Hepatocyte (in vitro differentiated cells): Measurements from ENCODE around the gene RPL27. TPM values are rescaled to one million over a fixed set of nuclear protein-coding genes. Genes with fewer than 3 reads are reported as not detected.
A peak's percentile ranks its signal among the peaks of the same experiment; 100 is the strongest.
"Not testable (repeated sequence)": the region's sequence is repeated elsewhere in the genome, so short reads cannot be mapped to it uniquely, and the experiment has no call there.

ENCODE experiments used
- DNase-seq: peaks from one replicate; pipeline ENCODE4 v3.0.0-alpha.2; 2016; ENCODE audit warnings: low spot score
- H2AFZ ChIP-seq: fragments of 200-600 bp; sonication (generic); 2 replicates; pipeline ENCODE4 v1.6.0; 2016; ENCODE audit warnings: antibody characterized with exemption, mild to moderate bottlenecking
- H3K27ac ChIP-seq: fragments of 200-600 bp; sonication (generic); 2 replicates; pipeline ENCODE4 v1.5.1; 2016; ENCODE audit warnings: mild to moderate bottlenecking
- H3K27me3 ChIP-seq: fragments of 200-600 bp; sonication (generic); 2 replicates; pipeline ENCODE4 v1.6.1; 2016
- H3K36me3 ChIP-seq: fragments of 200-600 bp; sonication (generic); replicated peaks from 2 replicates; pipeline ENCODE4 v1.5.1; 2016; ENCODE audit warnings: low read depth; ENCODE audit not compliant: insufficient read depth
- H3K4me1 ChIP-seq: fragments of 200-600 bp; sonication (generic); 2 replicates; pipeline ENCODE4 v1.5.1; 2016; ENCODE audit warnings: mild to moderate bottlenecking, moderate library complexity; ENCODE audit not compliant: insufficient read depth
- H3K4me2 ChIP-seq: fragments of 200-600 bp; sonication (generic); 2 replicates; pipeline ENCODE4 v1.6.0; 2016
- H3K4me3 ChIP-seq: fragments of 200-600 bp; sonication (generic); 2 replicates; pipeline ENCODE4 v1.5.1; 2016; ENCODE audit warnings: mild to moderate bottlenecking
- H3K79me2 ChIP-seq: fragments of 200-600 bp; sonication (generic); 2 replicates; pipeline ENCODE4 v1.6.0; 2017; ENCODE audit warnings: mild to moderate bottlenecking
- H3K9me2 ChIP-seq: fragments of 200-600 bp; sonication (generic); replicated peaks from 2 replicates; pipeline ENCODE4 v1.6.0; 2017; ENCODE audit warnings: mild to moderate bottlenecking; ENCODE audit not compliant: insufficient read depth
- H3K9me3 ChIP-seq: fragments of 200-600 bp; sonication (generic); 2 replicates; pipeline ENCODE4 v1.5.1; 2016; ENCODE audit warnings: low read depth, mild to moderate bottlenecking
- H4K20me1 ChIP-seq: fragments of 200-600 bp; sonication (generic); 2 replicates; pipeline ENCODE4 v1.6.0; 2016; ENCODE audit warnings: mild to moderate bottlenecking; ENCODE audit not compliant: insufficient read depth, poor library complexity, severe bottlenecking
- CTCF ChIP-seq: fragments of 200-600 bp; sonication (generic); IDR thresholded peaks from 2 replicates; pipeline ENCODE4 v1.5.1; 2016; ENCODE audit warnings: antibody characterized with exemption, mild to moderate bottlenecking; ENCODE audit not compliant: poor library complexity
- EZH2 ChIP-seq: fragments of 200-600 bp; sonication (generic); IDR thresholded peaks from 2 replicates; pipeline ENCODE4 v1.6.1; 2016; ENCODE audit warnings: antibody characterized with exemption, mild to moderate bottlenecking, borderline replicate concordance
- EZH2phosphoT487 ChIP-seq: fragments of 200-600 bp; sonication (generic); IDR thresholded peaks from one replicate; pipeline ENCODE4 v1.6.1; 2018; ENCODE audit warnings: antibody characterized with exemption, mild to moderate bottlenecking, low read depth, moderate library complexity; ENCODE audit not compliant: unreplicated experiment, severe bottlenecking
- WGBS: methylation state at CpG from one replicate; pipeline ENCODE4 v1.1.6; 2016; ENCODE audit warnings: low lambda C conversion rate; ENCODE audit errors: missing lambda C conversion rate; 5-methylcytosine and 5-hydroxymethylcytosine counted together
- polyA plus RNA-seq: library from polyadenylated mRNA; unstranded; fragments of >200 nt; fragmentation: Nextera tagmentation; extraction: Ambion mirVana; gene quantifications from 2 replicates; pipeline ENCODE4 v1.2.1, GENCODE V29; 2016
- total RNA-seq: library from RNA; depleted of rRNA; stranded (reverse); fragments of >200 nt; gene quantifications from 2 replicates; pipeline ENCODE4 v1.2.3, GENCODE V29; 2014

RPL27 gene
- total and polyA plus RNA-seq, 2 experiments from 2014 or later = 602 to 1,020 TPM

- Histone ChIP-seq H3K4me3 (no peak overlapping the region), H4K20me1 (peaks cover 12% of the 10 kb centered on the region), H3K9me3 (no peaks in the 10 kb centered on the region), H3K27me3 (no peaks in the 10 kb centered on the region), H3K4me2 (peak overlapping the region; percentile 66), H3K36me3 (no peaks in the 10 kb centered on the region), H2AFZ (peak overlapping the region; percentile 18), H3K27ac (peak overlapping the region; percentile 36), H3K4me1 (peaks cover 12% of the 10 kb centered on the region), H3K79me2 (peaks cover 36% of the 10 kb centered on the region), H3K9me2 (no peaks in the 10 kb centered on the region)
- WGBS = 30% methylated on average over 5 of the region's 5 CpGs
- TF ChIP-seq EZH2phosphoT487 (no peak), EZH2 (no peak), CTCF (no peak)
- DNase-seq = no peak
Observed at GRCh38 chr17:42997390-42997983, 732 bp upstream of the RPL27 start.

- Histone ChIP-seq H4K20me1 (peaks cover 12% of the 10 kb centered on the region), H3K79me2 (peaks cover 36% of the 10 kb centered on the region), H2AFZ (no peak overlapping the region), H3K4me3 (peak overlapping the region; percentile 38), H3K4me2 (peak overlapping the region; percentile 93), H3K36me3 (no peaks in the 10 kb centered on the region), H3K9me3 (no peaks in the 10 kb centered on the region), H3K27ac (peak overlapping the region; percentile 93), H3K4me1 (peaks cover 12% of the 10 kb centered on the region), H3K9me2 (no peaks in the 10 kb centered on the region), H3K27me3 (no peaks in the 10 kb centered on the region)
- WGBS = 14% methylated on average over 8 of the region's 10 CpGs
- TF ChIP-seq EZH2phosphoT487 = no peak
- no peak for TF ChIP-seq EZH2
- TF ChIP-seq CTCF = no peak
- no peak for DNase-seq
Observed at GRCh38 chr17:42999003-42999525, 845 bp downstream of the RPL27 start.

GRCh38 chr17:43000894-43001293 is 2.7 kb downstream of the RPL27 start:
- H3K27me3 ChIP-seq, H3K9me3 ChIP-seq, H3K4me3 ChIP-seq, H2AFZ ChIP-seq, H3K9me2 ChIP-seq, DNase-seq, H3K36me3 ChIP-seq, H3K27ac ChIP-seq, H3K4me2 ChIP-seq: not testable (repeated sequence)
- Histone ChIP-seq H3K4me1 (peaks cover 12% of the 10 kb centered on the region), H4K20me1 (peaks cover 12% of the 10 kb centered on the region), H3K79me2 (peaks cover 36% of the 10 kb centered on the region)
- 98% methylated on average over 13 of the region's 13 CpGs for WGBS

GRCh38 chr17:43003542-43004172 is 5.4 kb downstream of the RPL27 start:
- Histone ChIP-seq H4K20me1 (peaks cover 12% of the 10 kb centered on the region), H3K27ac (no peak overlapping the region), H3K9me3 (no peaks in the 10 kb centered on the region), H3K79me2 (peaks cover 47% of the 10 kb centered on the region), H3K36me3 (no peaks in the 10 kb centered on the region), H3K4me2 (no peak overlapping the region), H3K27me3 (no peaks in the 10 kb centered on the region), H3K9me2 (no peaks in the 10 kb centered on the region), H3K4me3 (no peak overlapping the region), H3K4me1 (peaks cover 12% of the 10 kb centered on the region), H2AFZ (no peak overlapping the region)
- no peak for TF ChIP-seq EZH2phosphoT487
- TF ChIP-seq CTCF = no peak
- no peak for TF ChIP-seq EZH2
- DNase-seq = no peak
- 93% methylated on average over 5 of the region's 5 CpGs for WGBS
